CD4-positive, alpha-beta T cell treated with Interferon gamma for 1 hour (primary cell): Measurements from ENCODE around the gene CDH9.

ENCODE experiments used
- DNase-seq: peaks from one replicate; pipeline ENCODE4 v3.0.0-alpha.2; 2020

Gene CDH9

GRCh38 chr5:27038476-27038875 is at the start of gene CDH9:
Gene CDH9, minus strand, starts transcription at chr5:27038586. Its CDS starts 50,253 bp downstream, at chr5:26988333.
- no peak for DNase-seq

GRCh38 chr5:27087747-27088146 is 49.4 kb upstream of the CDH9 start:
- no peak for DNase-seq

- no peak for DNase-seq
Measured at GRCh38 chr5:27083449-27084415, 45.3 kb upstream of the CDH9 start.

GRCh38 chr5:27080147-27080546 is 41.8 kb upstream of the CDH9 start:
- DNase-seq: no peak

- no peak for DNase-seq
Measured at GRCh38 chr5:27062451-27062850, 24.1 kb upstream of the CDH9 start.

GRCh38 chr5:27048510-27048909 is 10.1 kb upstream of the CDH9 start:
- DNase-seq: no peak

DNA sequence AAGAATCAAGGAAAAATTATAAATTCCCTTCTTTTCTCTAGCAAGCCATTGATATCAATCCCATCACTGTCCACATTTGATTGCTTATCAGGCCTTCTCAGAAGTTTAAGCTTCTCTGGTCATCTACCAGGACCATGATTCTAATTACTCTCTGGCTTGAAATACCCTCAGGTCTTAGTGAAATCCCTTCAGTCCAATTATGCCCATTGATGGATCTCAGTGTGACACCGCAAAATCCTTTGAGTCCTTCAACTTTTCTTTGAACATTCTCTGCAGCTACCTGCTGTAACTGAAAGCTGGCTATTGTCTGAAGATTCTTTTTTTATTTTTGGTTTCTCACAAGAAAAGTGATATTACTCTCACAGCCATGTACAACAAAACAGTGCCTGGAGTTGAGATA is 3.0 kb upstream of the CDH9 start:
- no peak for DNase-seq

DNA sequence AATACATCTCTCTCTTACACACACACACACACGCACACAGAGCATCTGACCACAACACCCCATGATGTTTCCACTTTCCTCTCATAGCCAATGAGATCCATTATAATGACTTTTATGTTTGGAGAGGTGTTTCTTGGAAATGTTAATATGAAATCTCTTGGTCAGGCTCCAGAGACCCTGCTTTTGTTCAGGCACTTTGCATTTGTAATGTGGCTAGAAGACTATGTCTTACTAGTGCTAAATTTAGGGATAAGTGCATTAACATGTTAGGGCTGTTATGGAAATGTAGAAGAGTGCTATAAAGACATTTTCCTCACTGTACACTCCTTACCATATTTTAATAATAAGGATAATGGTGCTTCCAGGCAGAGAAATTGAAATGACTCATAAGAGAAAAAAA is 3.8 kb downstream of the CDH9 start:
- no peak for DNase-seq

DNA sequence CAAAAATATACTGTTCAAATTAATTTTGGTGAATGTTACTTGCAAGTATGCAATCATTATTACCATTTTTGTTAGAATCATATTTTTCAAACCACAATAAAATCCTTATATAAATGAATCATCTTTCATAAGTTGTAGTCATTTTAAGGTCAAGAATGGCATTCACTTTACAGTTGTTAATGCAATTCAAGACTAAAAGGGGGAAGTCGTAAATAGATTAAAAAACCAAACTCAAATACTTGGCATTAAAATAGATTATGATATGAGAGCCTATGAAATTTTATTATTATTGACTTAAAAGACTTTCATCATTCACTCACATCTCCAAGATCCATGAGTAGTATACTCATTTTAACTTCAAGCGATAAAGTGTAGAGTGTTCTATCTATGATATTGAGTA is 11.6 kb downstream of the CDH9 start:
- no peak for DNase-seq

- DNase-seq: no peak
Measured at GRCh38 chr5:27026063-27026462, 12.3 kb downstream of the CDH9 start.

GRCh38 chr5:27021471-27021870 is 16.9 kb downstream of the CDH9 start:
- no peak for DNase-seq

DNA sequence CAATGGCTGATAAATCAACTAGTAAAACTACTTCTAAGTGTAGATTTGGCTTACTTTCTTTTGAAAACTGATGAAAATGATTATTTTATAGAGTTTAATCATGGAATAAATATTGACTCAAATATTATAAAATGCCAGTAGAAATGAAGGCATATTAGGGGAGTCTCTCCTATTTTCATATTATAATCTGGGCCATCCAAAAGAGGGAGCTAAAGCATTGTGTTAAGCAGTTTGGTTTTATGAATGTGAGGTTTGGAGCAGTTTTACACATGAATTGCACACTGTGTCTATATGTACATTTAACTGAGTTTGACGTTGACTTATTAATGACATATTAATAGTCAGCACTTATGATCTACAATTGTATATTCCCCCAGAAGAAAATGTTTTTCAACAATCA is 17.4 kb downstream of the CDH9 start:
- no peak for DNase-seq

DNA sequence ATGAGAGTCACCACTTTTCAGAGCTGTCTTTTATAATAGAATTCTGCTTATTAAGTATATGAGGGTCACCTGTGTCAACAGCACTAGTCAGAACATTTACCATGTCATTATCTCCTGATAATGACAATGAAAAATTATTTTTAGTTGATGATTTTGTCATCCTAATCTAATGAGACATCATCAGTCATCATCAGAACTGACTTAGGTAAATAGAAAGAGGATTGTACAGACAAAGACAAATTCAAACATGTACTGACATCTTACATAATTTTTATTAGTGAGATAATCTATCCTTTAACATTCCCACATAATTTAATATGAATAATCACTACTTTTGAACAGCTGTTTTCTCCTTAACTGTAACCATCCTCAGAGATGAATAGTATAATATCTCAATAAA is 22.6 kb downstream of the CDH9 start:
- no peak for DNase-seq

- DNase-seq: no peak
Measured at GRCh38 chr5:27011274-27011673, 27.1 kb downstream of the CDH9 start.

GRCh38 chr5:27010646-27011045 is 27.7 kb downstream of the CDH9 start:
- no peak for DNase-seq

DNA sequence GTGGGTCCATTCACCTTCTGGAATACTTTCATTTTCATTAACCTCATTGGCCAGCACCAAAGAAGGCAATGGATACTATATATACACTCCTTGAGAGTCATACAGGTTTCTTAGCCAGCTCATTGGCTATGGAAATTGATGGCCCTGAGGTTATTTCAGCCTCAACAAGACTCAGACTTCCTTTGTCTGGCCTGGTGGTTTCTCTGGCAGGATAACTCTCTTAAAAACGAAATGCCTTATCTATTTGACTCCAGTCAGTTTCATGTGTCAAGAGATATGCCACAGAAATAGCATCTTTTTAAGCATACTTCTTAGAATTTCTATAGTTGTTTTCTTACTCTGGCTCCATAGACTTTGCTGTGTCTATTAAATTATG is 28.9 kb downstream of the CDH9 start:
- DNase-seq: no peak

DNA sequence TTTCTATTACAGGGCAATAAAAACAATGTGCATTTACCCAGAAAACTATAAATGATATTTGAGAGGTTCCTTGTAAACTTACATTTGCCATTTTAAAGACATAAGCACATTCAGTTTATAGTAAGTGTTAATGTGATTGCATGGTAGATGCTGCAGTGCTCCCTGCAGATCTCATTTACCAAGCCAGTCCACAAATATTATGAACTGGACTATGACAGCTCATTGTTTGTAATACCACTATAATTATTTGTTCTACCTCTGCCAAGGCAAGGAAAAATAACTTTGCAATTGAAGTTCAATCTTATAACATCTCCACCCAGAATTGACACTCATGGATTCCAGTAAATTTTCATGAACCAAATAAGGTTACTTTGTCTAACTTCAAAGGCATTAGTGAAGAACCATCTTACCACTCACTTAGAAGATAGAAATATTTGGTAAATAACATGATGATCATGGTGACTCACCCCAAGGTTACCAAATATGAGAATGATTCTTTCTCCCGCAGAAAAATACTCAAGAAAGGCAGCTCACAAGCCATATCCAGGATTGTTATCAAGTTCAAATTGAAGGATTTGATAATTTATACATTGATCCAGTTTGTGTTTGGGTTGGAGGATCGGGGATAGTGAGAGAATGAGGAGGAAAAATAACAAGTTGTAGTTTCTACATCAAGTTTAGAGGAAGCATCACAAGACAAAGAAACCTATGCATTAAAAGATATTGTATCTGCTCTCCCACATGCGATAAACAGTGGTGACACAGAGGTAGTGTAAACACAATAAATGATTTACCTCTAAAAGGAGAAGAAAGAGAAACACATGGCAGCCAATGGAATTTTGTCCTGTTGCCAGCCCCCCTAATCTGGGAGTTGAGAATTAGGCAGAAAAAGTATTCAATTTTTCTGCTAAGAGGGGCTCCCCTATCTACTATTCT is 29.5 kb downstream of the CDH9 start:
- DNase-seq: no peak

GRCh38 chr5:27007121-27007520 is 31.3 kb downstream of the CDH9 start:
- DNase-seq: no peak

DNA sequence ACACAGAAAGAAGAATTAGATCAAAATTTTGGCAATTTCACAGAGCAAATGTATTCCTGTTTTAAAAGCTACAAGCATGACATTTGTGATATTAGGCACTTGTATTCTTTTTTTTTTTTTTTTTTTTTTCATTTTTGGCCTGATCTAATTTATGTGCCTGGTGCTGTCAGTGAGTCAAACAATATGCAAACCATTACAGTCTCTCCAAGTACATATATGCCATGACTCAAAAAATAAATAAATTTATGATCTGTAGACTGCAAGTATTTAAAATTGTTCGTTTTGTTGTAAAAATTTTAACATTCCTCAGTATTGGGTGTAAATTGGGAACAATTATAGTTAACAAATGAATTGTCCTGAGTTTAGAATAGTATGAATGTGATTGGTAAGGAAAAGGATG is 51.4 kb downstream of the CDH9 start:
- DNase-seq: no peak

DNA sequence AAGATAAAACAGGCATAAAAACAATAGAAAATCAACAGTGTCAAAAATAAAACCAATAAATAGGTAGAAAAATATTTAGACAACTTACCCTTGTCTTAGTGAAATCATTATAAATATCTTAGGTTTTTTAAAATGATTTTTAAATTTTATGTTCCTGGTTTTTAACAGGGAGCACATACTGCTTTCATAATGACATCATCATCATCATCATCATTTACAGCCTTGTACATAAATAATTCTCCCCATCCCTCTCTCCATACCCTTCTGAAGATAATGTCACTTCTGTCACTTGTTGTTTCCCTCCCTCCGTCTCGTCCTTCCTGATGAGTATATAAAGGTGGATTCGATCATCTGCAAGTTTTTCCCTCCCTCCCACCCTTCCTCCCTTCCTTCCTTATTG is 56.6 kb downstream of the CDH9 start:
- DNase-seq: no peak

- DNase-seq: no peak
Measured at GRCh38 chr5:26959290-26959689, 79.1 kb downstream of the CDH9 start.

GRCh38 chr5:26955161-26955560 is 83.2 kb downstream of the CDH9 start:
- DNase-seq: no peak

DNA sequence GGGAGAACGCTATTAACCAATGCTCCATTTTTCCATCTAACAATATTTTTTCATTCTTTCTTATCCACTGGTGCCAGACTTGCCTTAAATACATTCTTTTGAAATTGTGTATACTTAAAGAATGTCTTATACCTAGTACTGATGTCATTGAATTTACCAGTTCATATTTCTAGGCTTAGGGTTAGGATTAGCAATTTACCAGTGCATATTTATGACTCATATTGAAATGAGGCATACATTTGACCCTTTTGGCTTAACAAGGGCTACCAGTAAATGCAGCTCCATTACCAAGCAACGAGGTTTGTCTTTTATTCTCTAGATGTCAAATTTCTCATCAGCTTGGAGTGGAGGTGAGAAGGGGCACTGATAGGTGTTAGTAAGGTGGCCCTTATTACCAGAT is 89.5 kb downstream of the CDH9 start:
- no peak for DNase-seq

DNA sequence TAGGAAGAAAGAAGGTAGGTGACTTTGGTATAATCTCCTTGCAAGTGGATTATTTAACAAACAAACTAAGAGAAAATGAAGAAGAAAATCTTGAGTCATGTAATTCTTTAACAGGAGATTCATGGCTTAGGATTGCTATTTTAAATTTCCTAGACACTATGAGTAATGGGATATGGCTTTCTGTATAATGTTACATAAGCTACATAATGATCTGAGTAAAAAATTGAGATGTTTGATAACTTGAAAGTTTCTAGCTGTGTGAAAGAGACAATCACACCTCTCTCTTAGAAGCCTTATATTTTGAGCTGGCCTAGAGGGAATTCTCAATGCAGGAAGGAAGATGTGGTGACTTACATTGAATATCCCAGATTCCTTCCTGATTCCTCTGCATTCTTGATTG is 92.5 kb downstream of the CDH9 start:
- no peak for DNase-seq
